HG02571 (cell line): ENCODE results near the gene TCL1A.
"Not testable (repeated sequence)": the region's sequence is repeated elsewhere in the genome, so short reads cannot be mapped to it uniquely, and the experiment has no call there.

ENCODE experiments used
- ATAC-seq: cut with Tn5 transposase; IDR thresholded peaks from one replicate; pipeline ENCODE4 v1.9.1; 2021; ENCODE audit warnings: mild to moderate bottlenecking, moderate library complexity; ENCODE audit not compliant: unreplicated experiment

TCL1A gene

GRCh38 chr14:95679148-95679815 is 34.6 kb downstream of the TCL1A start:
- no peak for ATAC-seq

- ATAC-seq = no peak
Observed at GRCh38 chr14:95677179-95677835, 36.6 kb downstream of the TCL1A start.

- no peak for ATAC-seq
Observed at GRCh38 chr14:95675486-95675885, 38.4 kb downstream of the TCL1A start.

- no peak for ATAC-seq
Observed at GRCh38 chr14:95674613-95675012, 39.3 kb downstream of the TCL1A start.

GRCh38 chr14:95668235-95668772 is 45.6 kb downstream of the TCL1A start:
- ATAC-seq = no peak

- ATAC-seq = no peak
Observed at GRCh38 chr14:95667249-95667693, 46.7 kb downstream of the TCL1A start.

GRCh38 chr14:95666450-95666849 is 47.5 kb downstream of the TCL1A start:
- no peak for ATAC-seq

- ATAC-seq = not testable (repeated sequence)
Observed at GRCh38 chr14:95665530-95665929, 48.4 kb downstream of the TCL1A start.

GRCh38 chr14:95664546-95664945 is 49.4 kb downstream of the TCL1A start:
- no peak for ATAC-seq

- no peak for ATAC-seq
Observed at GRCh38 chr14:95664066-95664465, 49.9 kb downstream of the TCL1A start.

- peak; percentile 31 for ATAC-seq
Observed at GRCh38 chr14:95663226-95663797, 50.6 kb downstream of the TCL1A start.

GRCh38 chr14:95662376-95663186 is 51.3 kb downstream of the TCL1A start:
- peak; percentile 35 for ATAC-seq

GRCh38 chr14:95660651-95661515 is 53.0 kb downstream of the TCL1A start:
- no peak for ATAC-seq

- ATAC-seq = no peak
Observed at GRCh38 chr14:95659990-95660385, 53.9 kb downstream of the TCL1A start.
